Mesothelial cell of epicardium (in vitro differentiated cells): ENCODE measurements around the gene CSNK1A1. TPM values are rescaled to one million over a fixed set of nuclear protein-coding genes. Genes with fewer than 3 reads are reported as not detected.
"Not testable (repeated sequence)": the region's sequence is repeated elsewhere in the genome, so short reads cannot be mapped to it uniquely, and the experiment has no call there.

Source experiments
- DNase-seq, 2 experiments: peaks; one replicate each; pipeline ENCODE4 v3.0.0; 2021; ENCODE audit warnings: low spot score in 2 of 2; ENCODE audit not compliant: unreplicated experiment in 2 of 2
- H3K27ac Mint-ChIP-seq: 2 replicates; pipeline ENCODE4 v1.8.0; 2021; ENCODE audit warnings: mixed read lengths
- H3K27me3 Mint-ChIP-seq: 2 replicates; pipeline ENCODE4 v1.8.0; 2021; ENCODE audit warnings: low read depth, mixed read lengths
- H3K36me3 Mint-ChIP-seq: 2 replicates; pipeline ENCODE4 v1.8.0; 2021; ENCODE audit warnings: mixed read lengths
- H3K4me1 Mint-ChIP-seq: 2 replicates; pipeline ENCODE4 v1.8.0; 2021; ENCODE audit warnings: mixed read lengths
- H3K4me3 Mint-ChIP-seq: 2 replicates; pipeline ENCODE4 v1.8.0; 2021; ENCODE audit warnings: mild to moderate bottlenecking, moderate library complexity, mixed read lengths
- H3K9me3 Mint-ChIP-seq: 2 replicates; pipeline ENCODE4 v1.8.0; 2021; ENCODE audit warnings: mixed read lengths
- CTCF ChIP-seq: fragments of 200-600 bp; sonication (generic); IDR thresholded peaks from one replicate; pipeline ENCODE4 v1.5.0; 2021; ENCODE audit warnings: antibody characterized with exemption; ENCODE audit not compliant: unreplicated experiment
- total RNA-seq: library from RNA; stranded (reverse); gene quantifications from 3 replicates; pipeline ENCODE4 v1.2.1, GENCODE V29; 2021

Gene CSNK1A1
- total RNA-seq, 1 donor from 2014 or later, result 254 TPM

GRCh38 chr5:149445343-149445738 is 105.9 kb downstream of the CSNK1A1 start:
- no peaks in the 10 kb centered on the region for H3K27me3 Mint-ChIP-seq

DNA sequence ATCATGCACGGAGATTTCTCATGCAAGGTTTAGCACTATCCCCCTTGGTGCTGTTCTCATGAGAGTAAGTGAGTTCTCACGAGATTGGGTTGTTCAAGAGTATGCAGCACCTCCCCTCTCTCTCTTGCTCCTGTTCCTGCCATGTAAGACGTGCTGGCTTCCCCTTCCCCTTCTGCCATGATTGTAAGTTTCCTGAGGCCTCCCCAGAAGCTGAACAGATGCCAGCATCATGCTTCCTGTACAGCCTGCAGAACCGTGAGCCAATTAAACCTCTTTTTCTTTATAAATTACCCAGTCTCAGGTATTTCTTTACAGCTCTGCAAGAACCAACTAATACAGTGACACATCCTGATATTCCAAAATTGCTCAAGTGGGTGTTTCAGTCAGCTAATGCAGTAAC is 106.8 kb downstream of the CSNK1A1 start:
- H3K36me3 Mint-ChIP-seq, H3K9me3 Mint-ChIP-seq, H3K27ac Mint-ChIP-seq, DNase-seq, H3K4me3 Mint-ChIP-seq, H3K27me3 Mint-ChIP-seq: not testable (repeated sequence)
- H3K4me1 Mint-ChIP-seq, result peaks cover 33% of the 10 kb centered on the region

More at GRCh38 chr5:149445343-149445738, 105.9 kb downstream of the CSNK1A1 start:
- DNase-seq, result no peak
- H3K27ac Mint-ChIP-seq, result peak overlapping the region; percentile 92
- TF ChIP-seq CTCF, result no peak
- no peaks in the 10 kb centered on the region for H3K36me3 Mint-ChIP-seq
- no peak overlapping the region for H3K4me3 Mint-ChIP-seq
- H3K9me3 Mint-ChIP-seq, result no peaks in the 10 kb centered on the region
- H3K4me1 Mint-ChIP-seq, result peaks cover 36% of the 10 kb centered on the region

- no peak for DNase-seq
- H3K27me3 Mint-ChIP-seq, result no peaks in the 10 kb centered on the region
- H3K4me3 Mint-ChIP-seq, result no peak overlapping the region
- H3K36me3 Mint-ChIP-seq, result no peaks in the 10 kb centered on the region
- no peaks in the 10 kb centered on the region for H3K9me3 Mint-ChIP-seq
- no peak overlapping the region for H3K27ac Mint-ChIP-seq
- no peak for TF ChIP-seq CTCF
- peaks cover 32% of the 10 kb centered on the region for H3K4me1 Mint-ChIP-seq
These were observed 108.0 kb downstream of the CSNK1A1 start for GRCh38 chr5:149443210-149443609.

GRCh38 chr5:149442563-149443182 is 108.6 kb downstream of the CSNK1A1 start:
- Mint-ChIP-seq H3K36me3 (no peaks in the 10 kb centered on the region), H3K27me3 (no peaks in the 10 kb centered on the region), H3K9me3 (no peaks in the 10 kb centered on the region), H3K4me1 (peaks cover 34% of the 10 kb centered on the region), H3K27ac (peak overlapping the region; percentile 58), H3K4me3 (no peak overlapping the region)
- peak; percentile 87 for TF ChIP-seq CTCF
- peak; percentile 67 to 94 for DNase-seq

Other genes starting within 250 kb of the CSNK1A1 start
- 13.9 to 15.4 TPM (median 14.9 TPM) in 3 replicates for gene GRPEL2, start 205.9 kb downstream of the CSNK1A1 start, total RNA-seq
- gene PCYOX1L, start 193.4 kb downstream of the CSNK1A1 start, total RNA-seq, result 23.2 to 23.6 TPM (median 23.5 TPM) in 3 replicates
- 0.34 TPM in 1 of 3 replicates, not detected in the others for gene IL17B, start 172.1 kb downstream of the CSNK1A1 start, total RNA-seq
- 9.1 to 10.1 TPM (median 10.0 TPM) in 3 replicates for gene ARHGEF37, start 30.1 kb upstream of the CSNK1A1 start, total RNA-seq
- 0.99 to 1.3 TPM (median 1.00 TPM) in 3 replicates for gene PPARGC1B, start 178.9 kb upstream of the CSNK1A1 start, total RNA-seq